GM12878 (cell line): ENCODE data around the gene SLC17A8. TPM values are rescaled to one million over a fixed set of nuclear protein-coding genes. Genes with fewer than 3 reads are reported as not detected.
"Not testable (repeated sequence)": the region's sequence is repeated elsewhere in the genome, so short reads cannot be mapped to it uniquely, and the experiment has no call there.

ENCODE experiments used
- ATAC-seq: fragments of 200-7000 bp; cut with Tn5 transposase; 3 replicates; pipeline ENCODE4 v1.9.1; 2020; ENCODE audit warnings: mild to moderate bottlenecking, moderate library complexity
- BruUV-seq: library from RNA; stranded (reverse); fragments of 400-500 nt; replicated peaks from 2 replicates; lab custom pipeline; 2021; lab: Mats Ljungman, UMichigan
- CTCF ChIA-PET: fragments of 300-600 bp; sonication (Branson Sonifier 250); formaldehyde crosslinking; extraction: SDS; loops from one replicate; lab custom pipeline; 2021; ENCODE audit warnings: inconsistent platforms; lab: Yijun Ruan, JAX
- POLR2A ChIA-PET: fragments of 350-600 bp; formaldehyde crosslinking; extraction: SDS; loops from one replicate; lab custom pipeline; 2021; ENCODE audit warnings: inconsistent platforms; lab: Charles Lee
- RAD21 ChIA-PET: fragments of 300-600 bp; sonication (Branson Sonifier 250); formaldehyde crosslinking; loops from one replicate; lab custom pipeline; 2023; ENCODE audit warnings: antibody characterized with exemption; ENCODE audit not compliant: unreplicated experiment; lab: Charles Lee
- SMC1A ChIA-PET: fragments of 300-600 bp; sonication (Branson Sonifier 250); formaldehyde crosslinking; loops from one replicate; lab custom pipeline; 2023; ENCODE audit not compliant: unreplicated experiment, uncharacterized antibody; lab: Charles Lee
- DNase-seq: peaks from one replicate; pipeline ENCODE4 v3.0.0-alpha.2; 2011; ENCODE audit warnings: low read depth, low spot score
- FAIRE-seq: peaks from 3 replicates; lab custom pipeline; 2011; peaks lifted over from hg19 to GRCh38; lab: Jason Lieb, UNC
- H2AFZ ChIP-seq: 2 replicates; pipeline ENCODE4 v1.6.0; 2011; ENCODE audit warnings: low read depth, low read length, control low read depth; ENCODE audit not compliant: control insufficient read depth
- H3K27ac ChIP-seq: 2 replicates; pipeline ENCODE4 v1.5.1; 2011; ENCODE audit warnings: control low read depth; ENCODE audit not compliant: control insufficient read depth, insufficient read depth
- H3K27me3 ChIP-seq, 2 experiments: replicated peaks in 1 of 2; 2 replicates each; pipeline versions ENCODE4 v1.6.0 to v1.6.1; 2011; ENCODE audit warnings: low read length in 1 of 2; ENCODE audit not compliant: control insufficient read depth in 2 of 2, insufficient read depth in 2 of 2
- H3K36me3 ChIP-seq, 2 experiments: 2 replicates each; pipeline ENCODE4 v1.5.1; 2011; ENCODE audit warnings: low read length in 1 of 2; ENCODE audit not compliant: control insufficient read depth in 2 of 2, insufficient read depth in 2 of 2
- H3K4me1 ChIP-seq: 2 replicates; pipeline ENCODE4 v1.6.1; 2011; ENCODE audit warnings: mild to moderate bottlenecking, low read length, moderate library complexity, mixed read lengths; ENCODE audit not compliant: control insufficient read depth, insufficient read depth
- H3K4me2 ChIP-seq: 2 replicates; pipeline ENCODE4 v1.6.0; 2011; ENCODE audit warnings: control low read depth; ENCODE audit not compliant: control insufficient read depth, insufficient read depth
- H3K4me3 ChIP-seq: fragments of 200-600 bp; sonication (generic); 2 replicates; pipeline ENCODE4 v1.5.1; 2016
- H3K79me2 ChIP-seq: 2 replicates; pipeline ENCODE4 v1.6.0; 2011; ENCODE audit warnings: low read length; ENCODE audit not compliant: control insufficient read depth, insufficient read depth
- H3K9ac ChIP-seq: 2 replicates; pipeline ENCODE4 v1.8.0; 2011; ENCODE audit warnings: low read length, control low read depth, mixed read lengths; ENCODE audit not compliant: control insufficient read depth, insufficient read depth
- H3K9me3 ChIP-seq: replicated peaks from 3 replicates; pipeline ENCODE4 v1.5.1; 2011; ENCODE audit warnings: mild to moderate bottlenecking, low read length; ENCODE audit not compliant: control insufficient read depth, insufficient read depth
- H4K20me1 ChIP-seq: 2 replicates; pipeline ENCODE4 v1.6.0; 2011; ENCODE audit not compliant: control insufficient read depth, insufficient read depth
- BCL11A ChIP-seq: IDR thresholded peaks from 2 replicates; pipeline ENCODE4 v1.6.1; 2011; ENCODE audit warnings: low read depth, low read length
- BMI1 ChIP-seq: fragments of 450-650 bp; IDR thresholded peaks from 2 replicates; pipeline ENCODE4 v1.6.1; 2016; ENCODE audit warnings: mild to moderate bottlenecking, moderate library complexity, borderline replicate concordance
- CHD1 ChIP-seq: IDR thresholded peaks from 2 replicates; pipeline ENCODE4 v1.6.1; 2012; ENCODE audit warnings: low read depth, low read length, improper control_type of control experiment
- FOXM1 ChIP-seq: IDR thresholded peaks from 2 replicates; pipeline ENCODE4 v1.6.1; 2012; ENCODE audit warnings: low read depth, mild to moderate bottlenecking, inconsistent platforms, low read length, moderate library complexity
- HSF1 ChIP-seq: fragments of 150-350 bp; IDR thresholded peaks from 2 replicates; pipeline ENCODE4 v1.6.1; 2014; ENCODE audit warnings: mild to moderate bottlenecking, low read depth, low read length
- MEF2B ChIP-seq: fragments of 450-650 bp; IDR thresholded peaks from 2 replicates; pipeline ENCODE4 v1.6.1; 2018; ENCODE audit warnings: mild to moderate bottlenecking, moderate library complexity; ENCODE audit not compliant: partially characterized antibody, poor library complexity, severe bottlenecking
- RELA ChIP-seq: fragments of 450-650 bp; IDR thresholded peaks from 2 replicates; pipeline ENCODE4 v1.8.0; 2014; ENCODE audit warnings: borderline replicate concordance; ENCODE audit not compliant: partially characterized antibody
- SIN3A ChIP-seq: IDR thresholded peaks from 2 replicates; pipeline ENCODE4 v1.6.1; 2012; ENCODE audit warnings: low read depth, low read length, improper control_type of control experiment
- STAT1 ChIP-seq: fragments of 450-650 bp; conservative IDR thresholded peaks from 2 replicates; pipeline ENCODE4 v1.6.1; 2014; ENCODE audit warnings: antibody characterized with exemption, mild to moderate bottlenecking
- WGBS: methylation state at CpG from one replicate; pipeline ENCODE4 v1.1.6; 2016; ENCODE audit warnings: low lambda C conversion rate; ENCODE audit not compliant: insufficient replicate concordance, insufficient coverage; ENCODE audit errors: missing lambda C conversion rate; 5-methylcytosine and 5-hydroxymethylcytosine counted together
- in situ Hi-C: fragments of 300-500 bp; cut with MboI; formaldehyde crosslinking; loops from 9 replicates; pipeline ENCODE4 v1.14.3; 2018; ENCODE audit warnings: mixed read lengths
- intact Hi-C: fragments of 100-400 bp; cut with micrococcal nuclease; formaldehyde crosslinking; loops from one replicate; pipeline ENCODE4 v1.14.2; 2022; ENCODE audit not compliant: unreplicated experiment
- polyA plus RNA-seq, 11 experiments: library from polyadenylated mRNA; depleted of rRNA in 4 of 11; unstranded in 6 of 11; stranded (reverse) in 5 of 11; fragments of >200 nt; fragmentation: Nextera tagmentation in 4 of 11; fragmentation: Illumina TruSeq in 1 of 11; extraction: Ambion mirVana in 4 of 11; extraction: Trizol in 1 of 11; gene quantifications; 1 replicate in 1 of 11; 2 replicates in 10 of 11; pipeline versions ENCODE4 v1.2.1 to v1.2.3, GENCODE V29; 2011 to 2016; ENCODE audit warnings: inconsistent platforms in 2 of 11, missing spikeins in 2 of 11, low read depth in 1 of 11
- total RNA-seq, 4 experiments: library from RNA; depleted of rRNA in 3 of 4; stranded (reverse); fragments of >200 nt in 3 of 4; fragmentation: Illumina TruSeq in 1 of 4; extraction: Trizol in 1 of 4; gene quantifications; 2 replicates each; pipeline versions ENCODE4 v1.2.1 to v1.2.3, GENCODE V29; 2013 to 2021
- TF ChIP-seq, protein P1 (sequence below): fragments of 450-650 bp; IDR thresholded peaks from 2 replicates; pipeline ENCODE4 v1.6.1; 2017; ENCODE audit warnings: mild to moderate bottlenecking, moderate library complexity

The SLC17A8 gene
- total and polyA plus RNA-seq, 10 of the 15 experiments (the other 5 are each of a cell fraction or from before 2014, with no cell fraction given): 0.18 TPM; not detected in 9

DNA sequence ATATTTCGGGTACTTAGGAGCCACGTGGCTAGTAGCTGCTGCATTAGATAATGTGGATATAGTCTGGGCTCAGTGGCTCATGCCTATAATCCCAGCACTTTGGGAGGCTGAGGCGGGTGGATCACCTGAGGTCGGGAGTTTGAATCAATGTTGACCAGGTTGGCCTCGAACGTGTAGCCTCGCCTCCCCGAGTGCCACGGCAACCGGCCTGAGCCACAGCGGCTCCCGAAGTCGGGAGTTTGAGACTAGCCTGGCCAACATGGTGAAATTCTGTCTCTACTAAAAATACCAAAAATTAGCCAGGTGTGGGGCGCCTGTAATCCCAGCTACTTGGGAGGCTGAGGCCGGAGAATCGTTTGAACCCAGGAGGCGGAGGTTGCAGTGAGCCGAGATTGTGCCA lies 12.5 kb upstream of the SLC17A8 start:
- CTCF ChIA-PET: interaction anchor here (1.1 kb wide), 2 partner anchors 109 to 327 kb away, joined by 3 read pairs; no protein-coding TSS in a partner anchor

DNA sequence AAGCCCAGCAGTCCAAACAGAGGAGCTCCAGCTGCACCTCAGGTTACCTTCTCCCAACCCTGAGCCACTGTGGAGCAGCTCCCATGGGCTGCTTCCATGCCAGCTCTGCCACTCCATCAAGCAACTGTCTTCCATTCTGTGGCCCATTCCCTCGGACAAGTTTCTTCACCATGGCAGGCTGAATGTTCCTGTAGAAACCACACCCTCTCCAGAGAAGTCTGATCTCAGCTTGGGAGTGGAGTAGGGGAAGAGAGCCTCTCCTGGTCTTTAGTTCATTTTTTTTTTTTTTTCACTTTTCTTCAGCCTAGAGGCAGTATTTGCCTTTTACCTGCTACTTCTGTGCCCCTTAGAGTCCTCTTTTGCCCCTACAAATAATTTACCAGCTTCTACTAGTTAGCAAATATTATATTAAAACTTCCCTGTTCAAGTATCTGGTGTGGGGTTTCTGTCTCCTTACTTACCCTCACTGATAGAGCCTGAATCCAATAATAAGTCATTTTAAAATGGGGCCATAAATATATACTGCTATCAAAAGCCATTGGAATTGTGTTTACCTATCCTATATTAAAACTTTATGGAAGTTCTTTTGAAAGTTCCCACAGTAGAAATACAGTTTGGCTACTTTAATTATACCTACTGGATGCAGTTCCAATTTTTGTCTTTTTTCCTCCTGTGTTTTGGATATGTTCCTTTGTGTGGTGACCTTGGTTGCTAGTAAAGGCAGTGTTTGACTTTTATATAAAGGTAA lies 11.7 kb upstream of the SLC17A8 start:
- Histone ChIP-seq H3K36me3 (no peaks in the 10 kb centered on the region), H3K27ac (no peak overlapping the region), H3K4me2 (no peak overlapping the region), H3K9ac (no peak overlapping the region), H2AFZ (no peak overlapping the region), H3K4me1 (no peaks in the 10 kb centered on the region), H3K9me3 (no peaks in the 10 kb centered on the region), H4K20me1 (no peaks in the 10 kb centered on the region), H3K27me3 (no peaks in the 10 kb centered on the region), H3K4me3 (no peak overlapping the region), H3K79me2 (no peaks in the 10 kb centered on the region)
- WGBS: 50% methylated on average over 1 of the region's 1 CpG
- POLR2A ChIA-PET: no interaction called here
- DNase-seq (no peak), ATAC-seq (no peak), FAIRE-seq (no peak)
- RAD21 ChIA-PET: interaction anchor here (0.8 kb wide), 1 partner anchor 59 kb away, joined by 3 read pairs; no protein-coding TSS in a partner anchor
- CTCF ChIA-PET: interaction anchor here (0.6 to 1.2 kb wide), 4 partner anchors 16 to 326 kb away, joined by 3 read pairs; no protein-coding TSS in a partner anchor
- no TSS peak for BruUV-seq
- SMC1A ChIA-PET: interaction anchor here (1.0 kb wide), 1 partner anchor 110 kb away, joined by 3 read pairs; no protein-coding TSS in a partner anchor
- intact Hi-C loops (loop anchor here (5.0 kb wide), 1 partner anchor 207 kb away; no protein-coding TSS in a partner anchor), in situ Hi-C loops (no loop called here)
- TF ChIP-seq STAT1 (no peak), FOXM1 (no peak), MEF2B (no peak), BMI1 (no peak), CHD1 (no peak), SIN3A (no peak), HSF1 (no peak), BCL11A (no peak), RELA (no peak)
- TF ChIP-seq, protein P1, sequence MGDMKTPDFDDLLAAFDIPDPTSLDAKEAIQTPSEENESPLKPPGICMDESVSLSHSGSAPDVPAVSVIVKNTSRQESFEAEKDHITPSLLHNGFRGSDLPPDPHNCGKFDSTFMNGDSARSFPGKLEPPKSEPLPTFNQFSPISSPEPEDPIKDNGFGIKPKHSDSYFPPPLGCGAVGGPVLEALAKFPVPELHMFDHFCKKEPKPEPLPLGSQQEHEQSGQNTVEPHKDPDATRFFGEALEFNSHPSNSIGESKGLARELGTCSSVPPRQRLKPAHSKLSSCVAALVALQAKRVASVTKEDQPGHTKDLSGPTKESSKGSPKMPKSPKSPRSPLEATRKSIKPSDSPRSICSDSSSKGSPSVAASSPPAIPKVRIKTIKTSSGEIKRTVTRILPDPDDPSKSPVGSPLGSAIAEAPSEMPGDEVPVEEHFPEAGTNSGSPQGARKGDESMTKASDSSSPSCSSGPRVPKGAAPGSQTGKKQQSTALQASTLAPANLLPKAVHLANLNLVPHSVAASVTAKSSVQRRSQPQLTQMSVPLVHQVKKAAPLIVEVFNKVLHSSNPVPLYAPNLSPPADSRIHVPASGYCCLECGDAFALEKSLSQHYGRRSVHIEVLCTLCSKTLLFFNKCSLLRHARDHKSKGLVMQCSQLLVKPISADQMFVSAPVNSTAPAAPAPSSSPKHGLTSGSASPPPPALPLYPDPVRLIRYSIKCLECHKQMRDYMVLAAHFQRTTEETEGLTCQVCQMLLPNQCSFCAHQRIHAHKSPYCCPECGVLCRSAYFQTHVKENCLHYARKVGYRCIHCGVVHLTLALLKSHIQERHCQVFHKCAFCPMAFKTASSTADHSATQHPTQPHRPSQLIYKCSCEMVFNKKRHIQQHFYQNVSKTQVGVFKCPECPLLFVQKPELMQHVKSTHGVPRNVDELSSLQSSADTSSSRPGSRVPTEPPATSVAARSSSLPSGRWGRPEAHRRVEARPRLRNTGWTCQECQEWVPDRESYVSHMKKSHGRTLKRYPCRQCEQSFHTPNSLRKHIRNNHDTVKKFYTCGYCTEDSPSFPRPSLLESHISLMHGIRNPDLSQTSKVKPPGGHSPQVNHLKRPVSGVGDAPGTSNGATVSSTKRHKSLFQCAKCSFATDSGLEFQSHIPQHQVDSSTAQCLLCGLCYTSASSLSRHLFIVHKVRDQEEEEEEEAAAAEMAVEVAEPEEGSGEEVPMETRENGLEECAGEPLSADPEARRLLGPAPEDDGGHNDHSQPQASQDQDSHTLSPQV: no peak

More for the DNA sequence above, 12.5 kb upstream of the SLC17A8 start:
- H3K27me3 ChIP-seq, H3K79me2 ChIP-seq, H2AFZ ChIP-seq, H3K9me3 ChIP-seq, in situ Hi-C loops, H4K20me1 ChIP-seq, H3K36me3 ChIP-seq, H3K4me3 ChIP-seq, ATAC-seq, H3K27ac ChIP-seq, SMC1A ChIA-PET, BruUV-seq, H3K4me1 ChIP-seq, DNase-seq, POLR2A ChIA-PET, intact Hi-C loops, H3K9ac ChIP-seq, FAIRE-seq, H3K4me2 ChIP-seq: not testable (repeated sequence)
- RAD21 ChIA-PET: interaction anchor here (0.8 kb wide), 1 partner anchor 60 kb away, joined by 3 read pairs; no protein-coding TSS in a partner anchor
- WGBS: 94% methylated on average over 18 of the region's 18 CpGs
